ENCODE data around the gene GPR82. TPM values are rescaled to one million over a fixed set of nuclear protein-coding genes. Genes with fewer than 3 reads are reported as not detected.

GPR82 gene
- total and polyA plus RNA-seq, 2 of the 8 experiments (the other 6 are each of a cell fraction or from before 2014, with no cell fraction given) = not detected

DNA sequence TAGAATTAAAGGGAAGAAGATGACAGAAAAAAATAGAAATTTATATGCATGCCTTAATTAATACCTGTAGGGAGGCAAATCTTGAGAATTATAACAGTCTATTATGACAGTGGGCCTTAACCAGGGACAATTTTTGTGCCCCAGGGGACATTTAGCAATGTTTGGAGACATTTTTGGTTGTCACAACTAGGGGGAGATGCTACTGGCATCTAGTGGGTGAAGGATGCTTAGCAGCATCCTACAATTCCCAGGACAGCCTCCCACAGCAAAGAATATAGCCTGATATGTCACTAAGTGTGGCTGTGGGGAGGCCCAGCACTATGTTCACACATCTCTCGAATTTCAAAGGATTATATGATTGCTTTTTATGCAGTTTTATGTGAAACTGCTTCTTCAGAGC is 10.5 kb downstream of the GPR82 start:
- Histone ChIP-seq H3K27me3 (replicated peaks in 1 of 4; ENCODE audit: control insufficient read depth in 3 of 4, extremely low read depth in 1 of 4, insufficient read depth in 3 of 4, low read length in 3 of 4) (no peaks in the 10 kb centered on the region), H3K4me2 (ENCODE audit: insufficient read depth in 1 of 2, low read depth in 2 of 2, low read length in 2 of 2) (no peak overlapping the region), H4K20me1 (replicated peaks in 1 of 2; ENCODE audit: control insufficient read depth in 1 of 2, insufficient read depth in 2 of 2, low read length in 2 of 2) (no peaks in the 10 kb centered on the region), H3K27ac (ENCODE audit: low read depth, low read length) (no peak overlapping the region), H3K4ac (replicated peaks; ENCODE audit: insufficient read length, low read depth, low read length) (no peak overlapping the region), H2BK15ac (ENCODE audit: low read length) (no peak overlapping the region), H3K56ac (replicated peaks; ENCODE audit: insufficient read length, low read depth, low read length) (no peak overlapping the region), H3K9me3 (ENCODE audit: insufficient read depth in 2 of 2, low read depth in 1 of 2, low read length in 1 of 2) (no peaks in the 10 kb centered on the region), H3K18ac (ENCODE audit: extremely low read depth, low read length) (no peak overlapping the region), H2AK5ac (ENCODE audit: low read depth, low read length) (no peak overlapping the region), H4K5ac (ENCODE audit: insufficient read length, low read depth, low read length) (no peak overlapping the region), H2BK5ac (ENCODE audit: low read depth, low read length) (no peak overlapping the region), H3K9ac (replicated peaks in 1 of 4; ENCODE audit: extremely low read depth in 1 of 4, low read depth in 3 of 4, low read length in 3 of 4) (no peak overlapping the region), H2BK12ac (ENCODE audit: low read depth, low read length) (no peak overlapping the region), H3K14ac (ENCODE audit: insufficient read length) (no peak overlapping the region), H3K36me3 (ENCODE audit: control insufficient read depth in 2 of 4, insufficient read depth in 4 of 4, low read length in 3 of 4) (no peaks in the 10 kb centered on the region), H3K79me2 (ENCODE audit: control insufficient read depth in 1 of 2, insufficient read depth in 2 of 2, low read length in 2 of 2) (no peaks in the 10 kb centered on the region), H2BK20ac (ENCODE audit: low read length) (no peak overlapping the region), H3K4me3 (ENCODE audit: extremely low read depth in 1 of 4, insufficient read depth in 2 of 4, low read depth in 3 of 4, low read length in 4 of 4) (no peak overlapping the region), H3K79me1 (ENCODE audit: low read depth, low read length) (no peaks in the 10 kb centered on the region), H4K8ac (ENCODE audit: extremely low read depth, insufficient read depth, low read length) (no peak overlapping the region), H4K91ac (replicated peaks; ENCODE audit: insufficient read length, low read length) (no peak overlapping the region), H3K4me1 (replicated peaks in 1 of 4; ENCODE audit: control insufficient read depth in 3 of 4, insufficient read depth in 4 of 4, low read length in 3 of 4) (peaks cover 0 to 2% (median 0%) of the 10 kb centered on the region in 4 experiments; a peak in 3 of 7 replicates), H2AFZ (ENCODE audit: low read length) (no peak overlapping the region), H3K23ac (ENCODE audit: insufficient read length) (no peak overlapping the region), H3K23me2 (ENCODE audit: low read depth, low read length) (no peaks in the 10 kb centered on the region), H2BK120ac (replicated peaks; ENCODE audit: low read depth, low read length) (no peak overlapping the region)
- ChIA-PET CTCF (ENCODE audit: partially characterized antibody) (no interaction called here), POLR2A (ENCODE audit: partially characterized antibody) (no interaction called here)
- 20% methylated on average over 1 of the region's 1 CpG; no CpG with 5 or more reads in 1 of the 2 experiments for WGBS, 2 experiments (ENCODE audit: extremely low coverage in 1 of 2, insufficient coverage in 1 of 2, insufficient read length in 1 of 2, insufficient replicate concordance in 2 of 2, low coverage in 1 of 2, low lambda C conversion rate in 2 of 2, missing lambda C conversion rate in 1 of 2)
- DNase-seq (ENCODE audit: low read depth in 1 of 2, low spot score in 2 of 2) = no peak
- TF ChIP-seq RXRA (IDR thresholded peaks at IDR 0.05; ENCODE audit: insufficient read depth, low read depth, low read length) = no peak
- peak; percentile 61 to 72 for TF ChIP-seq RAD21 (IDR thresholded peaks at IDR 0.05 in 1 of 2, conservative IDR thresholded peaks at IDR 0.05 in 1 of 2; ENCODE audit: low read depth in 2 of 2, low read length in 2 of 2)
- peak in 2 of 3 experiments; percentile 49 to 60; a peak in 3 of 4 replicates for TF ChIP-seq CTCF (IDR thresholded peaks at IDR 0.05; ENCODE audit: control extremely low read depth in 1 of 3, insufficient read depth in 1 of 3, low read depth in 1 of 3, low read length in 3 of 3)
- no peak for FAIRE-seq

All from H1 (cell line).